Measurements from ENCODE around the gene PCTP.

The PCTP gene

DNA sequence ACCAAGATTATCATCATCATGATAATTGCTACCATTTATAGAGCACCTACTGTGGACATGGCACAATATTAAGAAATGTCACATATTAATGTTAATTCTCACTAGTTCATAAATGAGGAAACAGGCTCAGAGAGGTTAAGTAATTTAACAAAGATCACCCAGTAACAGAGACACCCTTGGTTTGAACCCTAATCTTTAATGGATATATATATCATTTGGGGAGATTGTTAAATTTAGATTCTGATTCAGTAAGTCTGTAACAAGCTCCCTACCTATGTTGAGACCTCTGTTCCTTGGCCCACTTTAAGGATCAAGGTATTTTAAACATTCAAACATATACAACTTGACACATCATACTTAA, 27.4 kb upstream of the PCTP start:
- no peak overlapping the region for H3K23ac ChIP-seq (ENCODE audit: low read length in 2 of 2)
- no peak overlapping the region for H3K18ac ChIP-seq (ENCODE audit: low read depth in 1 of 2, low read length in 2 of 2)
- no peak overlapping the region for H3K4me2 ChIP-seq (ENCODE audit: low read length, poor library complexity, severe bottlenecking)
- H4K91ac ChIP-seq (ENCODE audit: low read length): no peak overlapping the region
- no peak overlapping the region for H2AK5ac ChIP-seq (ENCODE audit: low read length, severe bottlenecking)
- no peak overlapping the region for H2BK5ac ChIP-seq (ENCODE audit: low read depth, low read length, poor library complexity, severe bottlenecking)
- H3K27me3 ChIP-seq (ENCODE audit: control insufficient read depth in 1 of 2, insufficient read depth in 1 of 2, low read length in 2 of 2): peaks cover 0 to 53% of the 10 kb centered on the region in 2 experiments
- H3K4me3 ChIP-seq (ENCODE audit: insufficient read depth in 1 of 2, low read depth in 1 of 2, low read length in 2 of 2): no peak overlapping the region
- H3K9ac ChIP-seq (ENCODE audit: low read length): peak overlapping the region; percentile 85
- no peak overlapping the region for H2BK15ac ChIP-seq (ENCODE audit: low read depth, poor library complexity, severe bottlenecking)
- no peaks in the 10 kb centered on the region for H3K4me1 ChIP-seq (ENCODE audit: control insufficient read depth, insufficient read depth, low read depth, low read length)
- H2BK12ac ChIP-seq (ENCODE audit: low read length in 2 of 2): no peak overlapping the region
- H2BK120ac ChIP-seq (ENCODE audit: low read depth, low read length): no peak overlapping the region
- no peaks in the 10 kb centered on the region for H3K36me3 ChIP-seq (ENCODE audit: control insufficient read depth in 1 of 2, insufficient read depth in 2 of 2, low read depth in 1 of 2, low read length in 2 of 2)
- no peak overlapping the region for H2AFZ ChIP-seq (ENCODE audit: low read depth, low read length)
- H3K27ac ChIP-seq (ENCODE audit: low read length, poor library complexity, severe bottlenecking): no peak overlapping the region
- no peaks in the 10 kb centered on the region for H3K9me3 ChIP-seq (ENCODE audit: control insufficient read depth, low read length)
- DNase-seq: no peak
- H4K8ac ChIP-seq (ENCODE audit: low read length): no peak overlapping the region
- no peak overlapping the region for H3K14ac ChIP-seq (ENCODE audit: low read length in 2 of 2)
- H3K4ac ChIP-seq (ENCODE audit: low read depth in 1 of 2, low read length in 2 of 2): no peak overlapping the region
- H3K79me1 ChIP-seq (replicated peaks; ENCODE audit: low read length, poor library complexity, severe bottlenecking): no peaks in the 10 kb centered on the region

GRCh38 chr17:55726440-55726839, 24.4 kb upstream of the PCTP start:
- no peaks in the 10 kb centered on the region for H3K9me3 ChIP-seq (ENCODE audit: control insufficient read depth, low read length)
- no peak overlapping the region for H3K23ac ChIP-seq (ENCODE audit: low read length in 2 of 2)
- H2AFZ ChIP-seq (ENCODE audit: low read depth, low read length): no peak overlapping the region
- no peak overlapping the region for H2BK15ac ChIP-seq (ENCODE audit: low read depth, poor library complexity, severe bottlenecking)
- no peak overlapping the region for H3K27ac ChIP-seq (ENCODE audit: low read length, poor library complexity, severe bottlenecking)
- no peak overlapping the region for H2BK5ac ChIP-seq (ENCODE audit: low read depth, low read length, poor library complexity, severe bottlenecking)
- H3K18ac ChIP-seq (ENCODE audit: low read depth in 1 of 2, low read length in 2 of 2): peak overlapping the region in 1 of 2 experiments; percentile 74
- H3K4me3 ChIP-seq (ENCODE audit: insufficient read depth in 1 of 2, low read depth in 1 of 2, low read length in 2 of 2): peak overlapping the region in 1 of 2 experiments; percentile 22
- no peak overlapping the region for H2AK5ac ChIP-seq (ENCODE audit: low read length, severe bottlenecking)
- DNase-seq: peak; percentile 54
- H3K79me1 ChIP-seq (replicated peaks; ENCODE audit: low read length, poor library complexity, severe bottlenecking): no peaks in the 10 kb centered on the region
- peak overlapping the region in 1 of 2 experiments; percentile 10 for H3K4ac ChIP-seq (ENCODE audit: low read depth in 1 of 2, low read length in 2 of 2)
- H3K4me2 ChIP-seq (ENCODE audit: low read length, poor library complexity, severe bottlenecking): no peak overlapping the region
- 83% methylated on average over 2 of the region's 2 CpGs for WGBS
- no peak overlapping the region for H4K91ac ChIP-seq (ENCODE audit: low read length)
- peak overlapping the region; percentile 32 to 33 for H2BK12ac ChIP-seq (ENCODE audit: low read length in 2 of 2)
- peaks cover 0 to 42% of the 10 kb centered on the region in 2 experiments for H3K27me3 ChIP-seq (ENCODE audit: control insufficient read depth in 1 of 2, insufficient read depth in 1 of 2, low read length in 2 of 2)
- H3K4me1 ChIP-seq (ENCODE audit: control insufficient read depth, insufficient read depth, low read depth, low read length): no peaks in the 10 kb centered on the region
- H4K8ac ChIP-seq (ENCODE audit: low read length): no peak overlapping the region
- H3K14ac ChIP-seq (ENCODE audit: low read length in 2 of 2): no peak overlapping the region
- peak overlapping the region; percentile 15 for H3K9ac ChIP-seq (ENCODE audit: low read length)
- H2BK120ac ChIP-seq (ENCODE audit: low read depth, low read length): no peak overlapping the region
- H3K36me3 ChIP-seq (ENCODE audit: control insufficient read depth in 1 of 2, insufficient read depth in 2 of 2, low read depth in 1 of 2, low read length in 2 of 2): no peaks in the 10 kb centered on the region

DNA sequence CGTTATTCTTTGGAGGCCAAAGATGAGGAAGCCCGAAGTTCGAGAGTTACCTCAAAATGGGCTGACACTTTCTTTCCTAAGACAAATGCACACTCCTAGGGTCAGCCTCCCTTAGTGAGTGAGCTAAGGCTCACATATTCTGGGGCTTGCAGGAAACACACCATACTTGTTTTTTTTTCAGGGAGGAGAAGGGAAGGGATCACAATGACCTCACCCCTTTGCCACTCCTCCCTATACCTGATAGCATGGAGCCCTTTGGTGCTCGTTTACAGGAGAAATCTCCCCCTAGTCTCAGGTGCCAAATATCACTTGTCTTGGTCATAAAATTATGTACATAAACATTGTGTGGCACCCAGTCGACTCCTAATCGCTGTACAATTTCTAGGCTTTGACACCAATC, 23.6 kb upstream of the PCTP start:
- no peaks in the 10 kb centered on the region for H3K79me1 ChIP-seq (replicated peaks; ENCODE audit: low read length, poor library complexity, severe bottlenecking)
- H3K18ac ChIP-seq (ENCODE audit: low read depth in 1 of 2, low read length in 2 of 2): peak overlapping the region; percentile 66 to 75
- peak overlapping the region; percentile 71 to 80 for H2BK12ac ChIP-seq (ENCODE audit: low read length in 2 of 2)
- no peak overlapping the region for H4K8ac ChIP-seq (ENCODE audit: low read length)
- DNase-seq: no peak
- no peak overlapping the region for H2BK5ac ChIP-seq (ENCODE audit: low read depth, low read length, poor library complexity, severe bottlenecking)
- no peak overlapping the region for H3K4me3 ChIP-seq (ENCODE audit: insufficient read depth in 1 of 2, low read depth in 1 of 2, low read length in 2 of 2)
- H3K9ac ChIP-seq (ENCODE audit: low read length): peak overlapping the region; percentile 10
- H4K91ac ChIP-seq (ENCODE audit: low read length): no peak overlapping the region
- H3K27ac ChIP-seq (ENCODE audit: low read length, poor library complexity, severe bottlenecking): no peak overlapping the region
- no peak overlapping the region for H2BK120ac ChIP-seq (ENCODE audit: low read depth, low read length)
- H3K4me2 ChIP-seq (ENCODE audit: low read length, poor library complexity, severe bottlenecking): no peak overlapping the region
- H3K23ac ChIP-seq (ENCODE audit: low read length in 2 of 2): no peak overlapping the region
- no peak overlapping the region for H2BK15ac ChIP-seq (ENCODE audit: low read depth, poor library complexity, severe bottlenecking)
- no peak overlapping the region for H3K4ac ChIP-seq (ENCODE audit: low read depth in 1 of 2, low read length in 2 of 2)
- H3K36me3 ChIP-seq (ENCODE audit: control insufficient read depth in 1 of 2, insufficient read depth in 2 of 2, low read depth in 1 of 2, low read length in 2 of 2): no peaks in the 10 kb centered on the region
- no peak overlapping the region for H3K14ac ChIP-seq (ENCODE audit: low read length in 2 of 2)
- peaks cover 2% of the 10 kb centered on the region for H3K4me1 ChIP-seq (ENCODE audit: control insufficient read depth, insufficient read depth, low read depth, low read length)
- no peaks in the 10 kb centered on the region for H3K9me3 ChIP-seq (ENCODE audit: control insufficient read depth, low read length)
- 93% methylated on average over 6 of the region's 6 CpGs for WGBS
- no peak overlapping the region for H2AK5ac ChIP-seq (ENCODE audit: low read length, severe bottlenecking)
- H2AFZ ChIP-seq (ENCODE audit: low read depth, low read length): no peak overlapping the region
- H3K27me3 ChIP-seq (ENCODE audit: control insufficient read depth in 1 of 2, insufficient read depth in 1 of 2, low read length in 2 of 2): peaks cover 0 to 43% of the 10 kb centered on the region in 2 experiments

- Histone ChIP-seq H3K9ac (ENCODE audit: low read length) (no peak overlapping the region), H3K23ac (ENCODE audit: low read length in 2 of 2) (no peak overlapping the region), H3K4me3 (ENCODE audit: insufficient read depth in 1 of 2, low read depth in 1 of 2, low read length in 2 of 2) (no peak overlapping the region), H3K36me3 (ENCODE audit: control insufficient read depth in 1 of 2, insufficient read depth in 2 of 2, low read depth in 1 of 2, low read length in 2 of 2) (no peaks in the 10 kb centered on the region), H3K18ac (ENCODE audit: low read depth in 1 of 2, low read length in 2 of 2) (no peak overlapping the region), H2BK15ac (ENCODE audit: low read depth, poor library complexity, severe bottlenecking) (no peak overlapping the region), H3K14ac (ENCODE audit: low read length in 2 of 2) (no peak overlapping the region), H3K4me2 (ENCODE audit: low read length, poor library complexity, severe bottlenecking) (no peak overlapping the region), H3K27ac (ENCODE audit: low read length, poor library complexity, severe bottlenecking) (no peak overlapping the region), H3K9me3 (ENCODE audit: control insufficient read depth, low read length) (no peaks in the 10 kb centered on the region), H2BK5ac (ENCODE audit: low read depth, low read length, poor library complexity, severe bottlenecking) (no peak overlapping the region), H3K27me3 (ENCODE audit: control insufficient read depth in 1 of 2, insufficient read depth in 1 of 2, low read length in 2 of 2) (peaks cover 0 to 37% of the 10 kb centered on the region in 2 experiments), H2AFZ (ENCODE audit: low read depth, low read length) (no peak overlapping the region), H4K8ac (ENCODE audit: low read length) (no peak overlapping the region), H2AK5ac (ENCODE audit: low read length, severe bottlenecking) (no peak overlapping the region), H4K91ac (ENCODE audit: low read length) (no peak overlapping the region), H3K4ac (ENCODE audit: low read depth in 1 of 2, low read length in 2 of 2) (peak overlapping the region in 1 of 2 experiments; percentile 33), H3K4me1 (ENCODE audit: control insufficient read depth, insufficient read depth, low read depth, low read length) (peaks cover 2% of the 10 kb centered on the region), H2BK120ac (ENCODE audit: low read depth, low read length) (no peak overlapping the region), H2BK12ac (ENCODE audit: low read length in 2 of 2) (peak overlapping the region in 1 of 2 experiments; percentile 40), H3K79me1 (replicated peaks; ENCODE audit: low read length, poor library complexity, severe bottlenecking) (no peaks in the 10 kb centered on the region)
- no peak for DNase-seq
- no CpG with 5 or more reads among the region's 1 CpG for WGBS
Measured at GRCh38 chr17:55727920-55728319, 22.9 kb upstream of the PCTP start.

Measured in mesenchymal stem cell (in vitro differentiated cells and primary cell).